ENCODE results near the gene TAS1R3.

Gene TAS1R3

GRCh38 chr1:1291548-1292441 lies 39.3 kb upstream of the TAS1R3 start:
- TF ChIP-seq GATA2 (IDR thresholded peaks at IDR 0.05; ENCODE audit: low read depth, low read length) (no peak), GATA3 (IDR thresholded peaks at IDR 0.05; ENCODE audit: low read depth, low read length) (no peak)

- TF ChIP-seq GATA2 (IDR thresholded peaks at IDR 0.05; ENCODE audit: low read depth, low read length) (no peak), GATA3 (IDR thresholded peaks at IDR 0.05; ENCODE audit: low read depth, low read length) (no peak)
These were observed 38.7 kb upstream of the TAS1R3 start for GRCh38 chr1:1292442-1292779.

- TF ChIP-seq GATA2 (IDR thresholded peaks at IDR 0.05; ENCODE audit: low read depth, low read length) (no peak), GATA3 (IDR thresholded peaks at IDR 0.05; ENCODE audit: low read depth, low read length) (no peak)
These were observed 38.2 kb upstream of the TAS1R3 start for GRCh38 chr1:1292851-1293250.

- no peak for TF ChIP-seq GATA2 (IDR thresholded peaks at IDR 0.05; ENCODE audit: low read depth, low read length)
- no peak for TF ChIP-seq GATA3 (IDR thresholded peaks at IDR 0.05; ENCODE audit: low read depth, low read length)
These were observed 37.5 kb upstream of the TAS1R3 start for GRCh38 chr1:1293263-1294249.

DNA sequence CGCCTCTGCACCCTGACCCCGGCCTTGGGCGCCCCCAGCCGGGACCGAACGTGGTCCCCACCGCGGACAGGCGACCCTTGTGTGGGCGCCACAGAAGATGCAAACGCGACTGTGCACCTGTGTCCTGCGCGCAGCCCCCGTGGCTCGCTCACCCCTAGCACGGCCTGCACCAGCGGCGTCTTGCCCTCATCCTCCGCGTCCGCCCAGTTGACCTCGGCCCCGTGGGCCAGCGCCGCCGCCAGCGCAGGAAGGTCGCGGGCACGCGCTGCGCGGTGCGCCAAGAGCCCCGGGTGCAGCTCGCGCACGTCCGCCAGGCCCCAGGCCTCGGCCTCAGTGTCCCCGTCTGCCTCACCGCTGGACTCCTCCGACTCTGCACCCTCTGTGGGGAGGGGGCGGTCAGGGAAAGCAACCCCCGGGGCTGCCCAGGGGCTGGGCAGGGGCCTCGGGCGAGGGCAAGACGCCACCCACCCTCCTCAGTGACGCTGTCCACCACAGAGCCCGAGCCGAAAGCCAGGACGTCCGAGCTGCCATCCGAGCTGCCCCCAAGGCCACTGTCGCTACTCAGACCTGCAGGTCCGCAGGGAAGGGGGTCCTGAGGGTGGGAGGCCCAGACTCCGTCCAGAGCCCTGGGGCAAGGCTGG lies 36.7 kb upstream of the TAS1R3 start:
- TF ChIP-seq GATA2 (IDR thresholded peaks at IDR 0.05; ENCODE audit: low read depth, low read length) (no peak), GATA3 (IDR thresholded peaks at IDR 0.05; ENCODE audit: low read depth, low read length) (no peak)

DNA sequence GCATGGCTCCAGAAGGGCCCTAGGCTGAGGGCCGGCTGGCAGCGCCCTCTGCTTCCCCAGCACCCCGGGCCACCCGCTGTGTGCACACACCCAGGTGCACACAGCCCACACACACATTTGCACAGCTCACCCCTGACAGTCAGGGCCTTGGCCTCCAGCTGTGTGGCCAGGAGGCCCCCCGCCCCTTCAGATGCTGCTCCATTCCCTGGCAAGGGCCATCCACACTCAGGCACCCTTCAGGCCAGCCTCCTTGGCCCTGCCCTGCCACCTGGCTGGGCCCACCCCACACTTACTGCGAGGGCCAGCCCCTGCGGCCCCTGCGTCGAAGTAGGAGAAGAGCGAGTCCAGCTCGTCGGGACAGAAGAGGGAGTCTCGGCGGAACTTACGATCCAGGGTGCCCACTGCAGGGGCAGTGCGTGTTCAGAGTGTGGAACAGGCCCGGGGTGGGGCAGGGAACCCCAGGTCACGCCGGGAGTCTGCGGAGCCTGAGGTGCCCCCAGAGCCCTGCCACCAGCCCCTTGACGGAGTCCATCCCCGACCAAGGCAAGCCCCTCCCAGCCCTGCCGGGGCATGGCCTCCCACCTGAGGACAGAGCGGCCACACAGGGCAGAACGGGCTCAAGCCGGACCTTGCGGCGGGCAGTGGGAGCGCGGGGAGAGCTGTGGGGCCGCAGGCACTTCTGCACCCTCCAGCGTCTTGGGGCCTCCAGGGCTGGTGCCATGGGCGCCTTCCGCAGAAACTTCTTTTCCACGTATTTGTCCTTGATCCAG lies 35.7 kb upstream of the TAS1R3 start:
- TF ChIP-seq GATA3 (IDR thresholded peaks at IDR 0.05; ENCODE audit: low read depth, low read length), result no peak
- no peak for TF ChIP-seq GATA2 (IDR thresholded peaks at IDR 0.05; ENCODE audit: low read depth, low read length)

- TF ChIP-seq GATA2 (IDR thresholded peaks at IDR 0.05; ENCODE audit: low read depth, low read length) (no peak), GATA3 (IDR thresholded peaks at IDR 0.05; ENCODE audit: low read depth, low read length) (no peak)
These were observed 34.7 kb upstream of the TAS1R3 start for GRCh38 chr1:1296070-1297061.

DNA sequence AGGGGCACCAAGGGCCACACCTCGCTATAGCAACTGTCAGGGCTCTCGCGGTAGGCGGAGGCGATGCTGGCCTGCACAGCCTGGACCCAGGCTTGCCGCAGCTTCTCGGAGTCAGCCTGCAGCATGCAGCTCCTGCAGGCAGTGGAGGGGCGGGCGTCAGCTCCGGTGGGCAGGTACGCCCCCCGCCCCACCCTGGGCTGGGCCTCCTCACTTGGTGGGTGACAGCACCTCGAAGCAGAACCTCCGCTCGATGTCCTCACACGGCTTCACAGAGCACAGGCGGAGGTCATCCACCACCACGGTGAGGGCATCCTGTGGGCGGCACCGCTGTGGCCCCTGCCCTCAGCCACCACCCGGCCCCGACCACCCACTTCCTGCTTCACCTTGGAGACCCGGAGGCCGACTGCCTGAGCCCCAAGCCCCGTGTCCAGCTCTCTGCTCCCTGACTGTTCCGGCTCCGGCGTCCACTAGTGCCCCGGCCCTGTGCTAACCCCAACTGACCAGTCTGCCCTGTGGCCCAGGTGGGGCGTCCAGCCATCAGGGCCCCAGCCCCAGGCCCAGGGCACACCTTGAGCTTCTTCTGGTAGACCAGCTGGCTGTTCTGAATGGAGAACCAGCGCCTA lies 33.2 kb upstream of the TAS1R3 start:
- TF ChIP-seq GATA3 (IDR thresholded peaks at IDR 0.05; ENCODE audit: low read depth, low read length) (no peak), GATA2 (IDR thresholded peaks at IDR 0.05; ENCODE audit: low read depth, low read length) (no peak)

- TF ChIP-seq GATA3 (IDR thresholded peaks at IDR 0.05; ENCODE audit: low read depth, low read length), result no peak
- TF ChIP-seq GATA2 (IDR thresholded peaks at IDR 0.05; ENCODE audit: low read depth, low read length), result no peak
These were observed 32.0 kb upstream of the TAS1R3 start for GRCh38 chr1:1298861-1299685.

GRCh38 chr1:1299686-1300351 lies 31.3 kb upstream of the TAS1R3 start:
- TF ChIP-seq GATA3 (IDR thresholded peaks at IDR 0.05; ENCODE audit: low read depth, low read length), result no peak
- TF ChIP-seq GATA2 (IDR thresholded peaks at IDR 0.05; ENCODE audit: low read depth, low read length), result no peak

DNA sequence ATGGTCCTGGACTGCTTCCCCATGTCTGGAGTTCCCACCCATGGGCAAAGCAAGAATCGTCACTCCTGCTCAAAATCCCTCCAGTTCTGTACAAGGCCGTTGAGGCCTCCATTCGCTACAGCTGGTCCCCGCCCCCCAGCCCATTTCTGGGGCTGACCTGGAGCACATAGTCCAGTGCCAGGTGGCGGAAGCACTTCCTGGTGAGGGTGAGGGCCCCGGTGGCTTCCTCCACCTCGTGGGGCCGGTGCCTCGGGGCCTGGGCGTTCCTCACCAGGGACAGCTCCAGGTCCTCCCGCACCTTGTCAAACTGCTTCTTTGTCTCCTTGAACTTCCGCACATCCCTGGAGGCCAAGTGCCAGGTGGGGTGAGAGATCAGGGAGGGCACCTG lies 30.7 kb upstream of the TAS1R3 start:
- no peak for TF ChIP-seq GATA3 (IDR thresholded peaks at IDR 0.05; ENCODE audit: low read depth, low read length)
- no peak for TF ChIP-seq GATA2 (IDR thresholded peaks at IDR 0.05; ENCODE audit: low read depth, low read length)
